ENCODE results near the gene PRLH. TPM values are rescaled to one million over a fixed set of nuclear protein-coding genes. Genes with fewer than 3 reads are reported as not detected.

The PRLH gene
- total RNA-seq, 2 donors from 2014 or later: not detected

DNA sequence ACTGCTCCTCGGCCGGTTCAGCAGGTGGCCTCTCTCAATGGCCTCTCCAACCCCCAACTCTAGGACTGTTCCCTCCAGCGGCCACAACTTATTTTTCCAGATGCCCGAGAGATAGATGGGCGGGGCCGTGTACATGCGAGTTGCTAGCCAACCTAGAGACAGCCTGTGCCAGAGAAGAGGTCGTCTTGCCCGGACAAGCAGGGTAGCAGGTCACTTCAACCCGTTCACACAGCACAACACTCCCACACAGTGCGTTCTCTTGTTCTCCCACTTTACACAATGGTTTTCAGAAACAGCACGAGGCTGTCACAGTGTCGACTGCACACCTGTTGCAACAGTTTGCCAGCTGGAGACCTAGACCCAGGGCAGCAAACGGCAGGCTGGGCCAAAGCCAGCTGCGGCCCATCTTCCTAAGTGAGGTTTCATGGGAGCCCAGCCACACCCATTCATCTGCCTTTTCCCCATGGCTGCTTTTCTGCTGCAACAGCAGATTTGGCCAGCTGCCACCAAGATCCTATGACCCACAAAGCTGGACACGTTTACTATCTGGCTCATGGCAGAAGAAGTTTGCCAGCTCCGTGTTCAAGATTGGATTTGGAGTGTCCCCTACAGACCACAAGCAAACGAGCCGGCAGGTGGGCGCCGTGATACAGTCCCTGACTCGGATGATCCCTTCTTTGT is 7.3 kb upstream of the PRLH start:
- TF ChIP-seq POLR2A (IDR thresholded peaks at IDR 0.05): no peak
- TF ChIP-seq, protein P1, sequence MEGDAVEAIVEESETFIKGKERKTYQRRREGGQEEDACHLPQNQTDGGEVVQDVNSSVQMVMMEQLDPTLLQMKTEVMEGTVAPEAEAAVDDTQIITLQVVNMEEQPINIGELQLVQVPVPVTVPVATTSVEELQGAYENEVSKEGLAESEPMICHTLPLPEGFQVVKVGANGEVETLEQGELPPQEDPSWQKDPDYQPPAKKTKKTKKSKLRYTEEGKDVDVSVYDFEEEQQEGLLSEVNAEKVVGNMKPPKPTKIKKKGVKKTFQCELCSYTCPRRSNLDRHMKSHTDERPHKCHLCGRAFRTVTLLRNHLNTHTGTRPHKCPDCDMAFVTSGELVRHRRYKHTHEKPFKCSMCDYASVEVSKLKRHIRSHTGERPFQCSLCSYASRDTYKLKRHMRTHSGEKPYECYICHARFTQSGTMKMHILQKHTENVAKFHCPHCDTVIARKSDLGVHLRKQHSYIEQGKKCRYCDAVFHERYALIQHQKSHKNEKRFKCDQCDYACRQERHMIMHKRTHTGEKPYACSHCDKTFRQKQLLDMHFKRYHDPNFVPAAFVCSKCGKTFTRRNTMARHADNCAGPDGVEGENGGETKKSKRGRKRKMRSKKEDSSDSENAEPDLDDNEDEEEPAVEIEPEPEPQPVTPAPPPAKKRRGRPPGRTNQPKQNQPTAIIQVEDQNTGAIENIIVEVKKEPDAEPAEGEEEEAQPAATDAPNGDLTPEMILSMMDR (IDR thresholded peaks at IDR 0.05): no peak
- Histone ChIP-seq H3K9me3 (no peaks in the 10 kb centered on the region), H3K4me3 (no peak overlapping the region), H3K4me1 (no peaks in the 10 kb centered on the region), H3K27ac (no peak overlapping the region), H3K27me3 (no peaks in the 10 kb centered on the region), H3K36me3 (replicated peaks in 1 of 2; ENCODE audit: insufficient read depth in 1 of 2, low read depth in 2 of 2) (no peaks in the 10 kb centered on the region)
- ATAC-seq (no peak), DNase-seq (peak in 3 of 4 donors; percentile 41 to 85 (median 63))
- 60 to 80% methylated on average over 21 to 22 of the region's 22 CpGs for WGBS, 2 donors
- intact Hi-C loops (cut with DNase I): no loop called here

DNA sequence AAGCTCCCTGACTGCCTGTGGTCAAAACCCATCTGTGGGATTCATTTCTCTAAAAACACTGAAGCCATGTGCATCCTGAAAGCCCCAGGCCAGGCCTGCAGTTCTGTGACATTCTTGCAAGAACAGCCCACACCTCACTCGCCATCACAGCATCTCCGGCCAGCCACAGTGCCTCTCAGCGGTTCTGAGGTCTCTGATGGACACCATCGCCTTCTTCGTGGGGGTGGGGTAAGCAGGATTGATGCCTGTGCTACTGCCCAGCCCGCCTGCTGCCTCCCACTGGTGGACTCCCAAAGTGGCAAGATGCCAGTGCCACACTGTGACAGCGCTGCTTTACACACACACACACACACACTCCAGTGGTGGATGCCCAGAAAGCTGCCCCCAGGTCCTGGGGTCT is 5.2 kb upstream of the PRLH start:
- WGBS, 2 donors: 86 to 90% methylated on average over 7 of the region's 7 CpGs
- Histone ChIP-seq H3K36me3 (replicated peaks in 1 of 2; ENCODE audit: insufficient read depth in 1 of 2, low read depth in 2 of 2) (no peaks in the 10 kb centered on the region), H3K27me3 (no peaks in the 10 kb centered on the region), H3K4me3 (no peak overlapping the region), H3K9me3 (no peaks in the 10 kb centered on the region), H3K4me1 (no peaks in the 10 kb centered on the region), H3K27ac (no peak overlapping the region)
- intact Hi-C loops (cut with DNase I): loop anchor here (10.0 kb wide), 1 partner anchor 136 kb away; no protein-coding TSS in a partner anchor
- ATAC-seq (no peak), DNase-seq (no peak)
- TF ChIP-seq, protein P1 (IDR thresholded peaks at IDR 0.05): no peak
- no peak for TF ChIP-seq POLR2A (IDR thresholded peaks at IDR 0.05)

DNA sequence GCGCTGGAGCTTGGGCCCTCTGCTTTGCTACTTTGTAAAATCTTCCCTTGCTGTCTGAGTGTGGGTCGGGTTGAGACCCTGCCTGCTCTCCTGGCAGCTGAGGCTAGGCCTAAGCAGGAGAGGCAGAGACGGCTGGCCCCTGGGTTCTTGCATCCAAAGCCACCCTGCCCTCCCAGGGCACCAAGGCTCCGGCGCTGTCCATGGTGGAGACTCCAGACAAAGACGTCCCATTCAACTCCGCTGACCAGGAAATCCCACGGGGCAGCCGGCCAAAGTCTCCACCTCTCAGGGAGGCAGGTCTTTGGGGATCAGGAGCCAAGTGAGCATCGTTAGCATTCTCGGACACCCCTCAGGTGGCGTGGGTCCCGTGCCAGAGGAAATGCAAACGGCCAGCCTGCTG is 2.6 kb upstream of the PRLH start:
- intact Hi-C loops (cut with DNase I): loop anchor here (10.0 kb wide), 1 partner anchor 139 kb away; no protein-coding TSS in a partner anchor
- Histone ChIP-seq H3K27ac (no peak overlapping the region), H3K36me3 (replicated peaks in 1 of 2; ENCODE audit: insufficient read depth in 1 of 2, low read depth in 2 of 2) (no peaks in the 10 kb centered on the region), H3K9me3 (no peaks in the 10 kb centered on the region), H3K4me1 (no peaks in the 10 kb centered on the region), H3K4me3 (no peak overlapping the region), H3K27me3 (no peaks in the 10 kb centered on the region)
- ATAC-seq: no peak
- WGBS, 2 donors: 10 to 17% methylated on average over 11 to 14 of the region's 14 CpGs
- no peak for TF ChIP-seq POLR2A (IDR thresholded peaks at IDR 0.05)
- TF ChIP-seq, protein P1 (IDR thresholded peaks at IDR 0.05): no peak
- peak; percentile 22 to 45 (median 40) for DNase-seq

DNA sequence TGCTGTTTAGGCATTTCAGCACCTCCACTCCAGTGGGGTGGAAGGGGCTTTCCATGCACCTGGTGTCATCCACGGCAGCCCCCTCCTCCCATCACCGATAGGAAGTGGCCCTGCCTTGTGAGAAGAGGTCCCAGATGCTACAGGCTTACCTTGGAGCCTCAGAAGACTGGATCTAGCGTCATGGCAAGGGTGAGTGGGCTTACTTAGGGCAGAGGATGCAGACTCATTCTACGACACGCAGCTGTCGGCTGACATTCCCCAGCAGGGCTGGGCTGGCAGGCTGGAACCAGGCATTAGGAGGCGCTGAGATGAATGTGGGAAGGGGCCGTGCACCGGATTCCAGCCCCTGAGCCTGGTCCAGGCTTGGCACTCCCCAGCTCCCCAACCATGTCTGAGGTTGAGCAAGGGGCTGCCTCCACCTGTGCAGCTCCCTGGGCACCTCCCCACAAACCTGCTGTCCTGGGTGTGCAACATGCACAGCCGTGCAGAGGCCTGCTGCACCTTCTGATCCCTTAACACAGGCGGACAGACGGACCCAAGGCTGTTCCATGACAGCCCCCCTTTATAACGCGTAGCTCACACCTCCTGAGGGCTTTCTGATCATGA is 1.7 kb upstream of the PRLH start:
- ATAC-seq (no peak), DNase-seq (no peak)
- Histone ChIP-seq H3K9me3 (no peaks in the 10 kb centered on the region), H3K27ac (no peak overlapping the region), H3K4me3 (no peak overlapping the region), H3K27me3 (no peaks in the 10 kb centered on the region), H3K36me3 (replicated peaks in 1 of 2; ENCODE audit: insufficient read depth in 1 of 2, low read depth in 2 of 2) (no peaks in the 10 kb centered on the region), H3K4me1 (no peaks in the 10 kb centered on the region)
- intact Hi-C loops (cut with DNase I): loop anchor here (5.0 to 10.0 kb wide), 2 partner anchors 47 to 140 kb away; no protein-coding TSS in a partner anchor
- WGBS, 2 donors: 69 to 77% methylated on average over 4 to 14 of the region's 14 CpGs
- TF ChIP-seq, protein P1 (IDR thresholded peaks at IDR 0.05): no peak
- TF ChIP-seq POLR2A (IDR thresholded peaks at IDR 0.05): no peak

Measured in body of pancreas (tissue), 4 donors.